ENCODE results near the gene VAV2.
"Not testable (repeated sequence)": the region's sequence is repeated elsewhere in the genome, so short reads cannot be mapped to it uniquely, and the experiment has no call there.

VAV2 gene

DNA sequence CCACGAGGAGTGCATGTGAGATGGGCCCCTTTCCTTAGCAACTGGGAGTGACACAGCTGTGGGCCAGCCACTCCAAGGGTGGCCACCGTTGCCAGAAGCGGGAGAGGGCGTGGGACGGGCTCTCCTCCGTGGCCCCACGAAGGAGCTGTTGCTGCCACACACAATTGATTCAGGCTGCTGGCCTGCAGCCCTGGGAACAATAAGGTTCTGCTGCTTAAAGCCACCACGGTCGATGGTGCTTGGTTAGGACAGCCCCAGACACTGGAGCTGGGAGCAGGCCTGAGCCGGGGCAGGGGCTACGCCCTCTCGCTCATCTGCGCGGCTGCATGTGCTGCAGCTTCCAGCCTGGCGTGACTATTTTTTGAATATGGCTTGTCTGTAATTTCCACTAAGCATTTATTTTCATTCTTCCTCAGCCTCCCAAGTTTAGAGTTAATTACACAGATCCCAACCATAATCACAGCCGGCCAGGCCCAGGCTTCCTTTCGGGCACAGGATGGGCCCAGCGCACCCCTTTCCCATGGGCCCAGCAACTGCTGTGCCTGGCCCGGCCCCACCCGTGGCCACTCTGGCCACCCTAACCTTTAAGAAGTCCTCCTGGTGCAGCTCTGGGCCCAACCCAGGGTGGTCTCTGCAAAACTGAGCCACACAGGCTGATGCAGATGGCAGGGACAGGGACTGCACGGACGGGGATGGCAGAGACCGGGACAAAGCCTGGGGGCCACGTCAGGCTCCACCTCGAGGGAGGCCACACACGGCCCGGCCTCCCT is 49.7 kb downstream of the VAV2 start:
- DNase-seq (ENCODE audit: low spot score), result no peak

GRCh38 chr9:133939845-133940244 is 52.3 kb downstream of the VAV2 start:
- no peak for DNase-seq (ENCODE audit: low spot score)

- DNase-seq (ENCODE audit: low spot score), result no peak
These were observed 52.8 kb downstream of the VAV2 start for GRCh38 chr9:133939171-133939785.

- no peak for DNase-seq (ENCODE audit: low spot score)
These were observed 53.4 kb downstream of the VAV2 start for GRCh38 chr9:133938753-133939152.

GRCh38 chr9:133938086-133938485 is 54.0 kb downstream of the VAV2 start:
- no peak for DNase-seq (ENCODE audit: low spot score)

DNA sequence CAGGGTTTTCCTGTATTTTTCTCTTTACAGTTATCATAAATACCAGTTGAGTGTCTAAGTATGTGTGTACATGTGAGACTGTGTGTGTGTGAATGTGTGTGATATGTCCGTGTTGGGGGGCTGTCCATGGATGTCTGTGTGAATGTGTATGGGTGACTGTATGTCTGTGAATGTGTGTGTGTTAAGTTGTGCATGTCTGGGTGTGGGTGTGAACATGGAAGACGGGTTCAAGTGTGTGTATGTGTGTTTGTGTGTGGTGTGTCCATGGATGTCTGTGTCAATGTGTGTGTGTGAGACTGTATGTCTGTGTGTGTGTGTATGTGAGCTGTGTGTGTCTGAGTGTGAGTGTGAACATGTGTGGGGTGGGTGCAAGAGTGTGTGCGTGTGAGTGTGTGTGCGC is 55.0 kb downstream of the VAV2 start:
- no peak for DNase-seq (ENCODE audit: low spot score)

DNA sequence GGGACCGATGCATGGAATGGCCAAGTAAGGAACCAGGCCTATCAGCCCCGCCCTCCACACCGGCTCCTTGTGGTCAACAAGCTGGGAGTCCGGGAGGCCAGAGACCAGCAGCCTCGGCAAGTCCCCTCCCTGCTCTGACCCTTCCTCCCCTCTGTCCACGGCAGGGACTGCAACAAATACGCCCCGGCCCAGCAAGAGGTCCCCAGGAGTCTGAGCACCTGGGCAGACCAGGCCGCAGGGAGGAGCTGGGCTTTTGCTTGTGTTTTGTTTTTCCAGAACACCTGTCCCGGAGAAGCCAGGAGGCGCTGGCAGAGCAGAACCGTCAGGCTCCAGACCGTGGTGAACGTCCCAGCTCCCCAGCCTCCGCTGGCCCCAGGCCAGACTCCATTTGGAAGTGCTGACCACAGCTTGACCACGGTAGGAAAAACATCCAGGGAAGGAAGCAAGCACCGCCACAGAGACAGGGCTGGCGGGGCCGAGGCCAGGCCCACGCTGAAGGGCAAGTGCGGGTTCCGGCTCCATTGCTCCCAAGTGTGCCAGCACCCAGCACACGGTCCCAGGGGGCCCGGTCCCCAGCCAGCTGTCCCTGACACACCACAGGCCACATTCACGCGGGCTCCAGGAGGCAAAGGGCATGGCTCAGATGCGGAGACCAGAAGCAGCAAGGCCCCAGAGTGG is 56.7 kb downstream of the VAV2 start:
- no peak for DNase-seq (ENCODE audit: low spot score)

GRCh38 chr9:133934482-133935232 is 57.5 kb downstream of the VAV2 start:
- no peak for DNase-seq (ENCODE audit: low spot score)

DNA sequence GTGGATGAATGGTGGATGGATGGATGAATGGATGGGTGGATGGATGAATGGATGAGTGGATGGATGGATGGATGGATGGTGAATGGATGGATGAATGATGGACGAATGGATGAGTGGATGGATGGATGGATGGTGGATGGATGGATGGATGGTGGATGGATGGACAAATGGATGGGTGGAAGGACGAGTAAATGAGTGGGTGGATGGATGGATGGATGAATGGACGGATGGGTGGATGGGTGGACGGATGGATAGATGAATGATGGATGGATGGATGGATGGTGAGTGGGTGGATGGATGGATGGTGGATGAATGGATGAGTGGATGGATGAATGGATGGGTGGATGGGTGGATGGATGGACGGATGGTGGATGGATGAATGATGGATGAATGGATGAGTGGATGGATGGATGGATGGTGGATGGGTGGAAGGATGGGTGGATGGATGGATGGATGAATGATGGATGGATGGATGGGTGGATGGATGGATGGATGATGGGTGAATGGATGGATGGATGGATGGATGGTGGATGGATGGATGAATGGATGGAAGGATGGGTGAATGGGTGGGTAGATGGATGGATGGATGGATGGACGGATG is 58.6 kb downstream of the VAV2 start:
- DNase-seq (ENCODE audit: low spot score), result no peak

GRCh38 chr9:133932633-133933032 is 59.5 kb downstream of the VAV2 start:
- DNase-seq (ENCODE audit: low spot score), result no peak

- DNase-seq (ENCODE audit: low spot score), result no peak
These were observed 59.9 kb downstream of the VAV2 start for GRCh38 chr9:133932181-133932580.

GRCh38 chr9:133930682-133931485 is 61.2 kb downstream of the VAV2 start:
- DNase-seq (ENCODE audit: low spot score), result no peak

DNA sequence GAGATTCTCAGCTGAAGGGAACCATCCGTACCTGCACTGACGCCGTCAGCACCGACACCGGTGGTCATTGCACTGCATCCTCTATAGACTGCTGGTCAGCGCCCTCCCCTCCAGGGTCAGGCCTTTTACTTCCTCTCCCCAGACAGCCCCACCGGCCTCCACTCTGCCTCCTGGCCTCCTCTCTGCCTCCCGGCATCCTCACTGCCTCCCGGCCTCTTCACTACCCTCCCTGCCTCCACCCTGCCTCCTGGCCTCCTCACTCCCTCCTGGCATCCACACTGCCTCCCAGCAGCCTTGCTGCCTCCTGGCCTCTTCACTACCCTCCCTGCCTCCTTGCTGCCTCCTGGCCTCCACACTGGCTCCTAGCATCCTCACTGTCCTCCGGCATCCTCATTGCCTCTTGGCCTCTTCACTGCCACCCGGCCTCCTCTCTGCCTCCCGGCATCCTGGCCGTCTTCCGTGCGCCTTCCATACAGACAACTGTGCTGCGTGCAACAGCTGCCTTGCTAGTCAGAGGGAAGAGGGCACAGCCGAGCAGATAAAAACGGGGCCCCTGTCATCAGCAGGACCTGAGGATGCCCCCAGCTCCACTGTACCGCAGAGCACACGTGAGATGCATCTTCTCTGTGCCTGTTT is 62.0 kb downstream of the VAV2 start:
- no peak for DNase-seq (ENCODE audit: low spot score)

- no peak for DNase-seq (ENCODE audit: low spot score)
These were observed 62.5 kb downstream of the VAV2 start for GRCh38 chr9:133929599-133929998.

DNA sequence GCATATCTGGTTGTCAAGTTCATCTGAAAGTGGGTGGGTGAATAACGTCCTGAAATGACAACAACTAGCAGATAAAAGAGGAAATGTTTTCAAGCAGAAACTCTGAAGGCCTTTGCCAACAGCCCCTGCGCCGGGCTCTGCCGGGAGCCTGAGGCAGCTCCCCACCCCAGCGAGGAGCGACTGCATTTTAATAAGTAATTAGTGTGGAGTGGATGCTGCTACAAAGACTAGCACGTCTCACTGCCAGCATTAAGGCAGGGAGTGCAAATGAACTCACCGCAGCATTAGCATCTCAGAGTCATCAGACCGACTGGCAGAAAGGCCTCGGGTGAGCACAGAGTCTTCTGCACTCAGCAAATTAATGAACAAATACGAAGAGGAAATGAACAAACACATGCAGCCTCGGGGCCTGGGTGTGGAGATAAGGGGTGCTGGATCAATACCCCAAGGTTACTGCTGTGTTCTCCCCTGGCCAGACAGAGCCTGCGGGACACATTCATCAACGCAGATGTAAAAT is 63.8 kb downstream of the VAV2 start:
- DNase-seq (ENCODE audit: low spot score), result no peak

GRCh38 chr9:133927041-133927440 is 65.1 kb downstream of the VAV2 start:
- DNase-seq (ENCODE audit: low spot score), result no peak

DNA sequence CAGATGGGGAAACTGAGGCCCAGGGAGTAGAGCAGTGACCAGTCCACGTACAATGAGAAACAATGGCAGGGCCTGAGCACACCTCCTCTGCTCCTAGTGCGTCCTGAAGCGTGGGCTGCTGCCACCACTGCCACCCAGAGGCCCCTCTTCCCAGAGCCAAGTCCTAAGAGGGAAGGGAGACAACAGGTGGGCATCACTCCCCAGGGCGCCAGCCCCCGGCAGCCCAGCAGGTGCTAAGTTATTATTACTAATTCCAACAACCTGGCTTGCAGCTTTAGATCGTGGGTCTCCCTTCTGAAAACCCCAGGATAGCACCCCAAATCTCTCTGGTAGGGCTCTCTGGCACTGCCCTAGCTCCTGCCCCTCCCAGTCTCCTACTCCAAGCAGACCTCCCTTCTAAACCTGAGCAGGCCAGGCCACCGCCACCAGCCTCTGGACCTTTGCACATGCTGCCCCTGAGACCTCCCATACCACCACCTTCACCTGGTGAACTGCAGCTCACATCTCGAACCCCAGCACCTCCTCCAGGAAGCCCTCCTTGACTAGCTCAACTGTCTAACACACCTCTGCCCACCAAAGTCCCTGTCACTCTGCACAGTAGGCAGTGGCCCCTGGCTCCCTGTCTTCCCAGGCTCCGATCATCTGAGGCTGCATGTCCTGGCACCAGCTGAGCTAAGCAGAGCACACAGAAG is 65.8 kb downstream of the VAV2 start:
- no peak for DNase-seq (ENCODE audit: low spot score)

- no peak for DNase-seq (ENCODE audit: low spot score)
These were observed 67.7 kb downstream of the VAV2 start for GRCh38 chr9:133924453-133924852.

DNA sequence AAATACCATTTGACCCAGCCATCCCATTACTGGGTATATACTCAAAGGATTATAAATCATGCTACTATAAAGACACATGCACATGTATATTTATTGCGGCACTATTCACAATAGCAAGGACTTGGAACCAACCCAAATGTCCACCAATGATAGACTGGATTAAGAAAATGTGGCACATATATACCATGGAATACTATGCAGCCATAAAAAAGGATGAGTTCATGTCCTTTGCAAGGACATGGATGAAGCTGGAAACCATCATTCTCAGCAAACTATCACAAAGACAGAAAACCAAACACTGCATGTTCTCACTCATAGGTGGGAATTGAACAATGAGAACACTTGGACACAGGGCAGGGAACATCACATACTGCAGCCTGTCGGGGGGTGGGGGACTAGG is 68.5 kb downstream of the VAV2 start:
- not testable (repeated sequence) for DNase-seq (ENCODE audit: low spot score)

DNA sequence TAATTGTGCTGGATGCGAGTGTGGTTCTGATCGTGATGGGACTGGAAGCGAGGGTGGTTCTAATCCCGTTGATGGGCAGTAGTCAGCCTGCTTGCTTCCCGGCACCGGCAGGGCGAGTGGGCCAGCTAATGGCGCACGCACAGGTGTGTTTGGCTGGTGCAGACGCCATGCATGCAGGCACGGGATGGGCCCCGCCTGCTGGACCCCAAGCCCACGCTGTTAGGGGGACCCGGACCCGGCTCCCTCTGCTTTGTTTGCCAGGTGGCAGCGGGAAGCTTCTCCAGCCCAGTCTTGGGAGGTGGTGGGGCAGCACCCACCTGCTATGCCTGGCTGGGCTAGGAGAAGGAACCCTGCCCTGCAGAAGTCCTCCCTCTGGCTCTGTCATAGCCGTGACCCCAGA is 70.3 kb downstream of the VAV2 start:
- DNase-seq (ENCODE audit: low spot score), result no peak
